A549 (cell line): ENCODE results near the gene TFG. TPM values are rescaled to one million over a fixed set of nuclear protein-coding genes. Genes with fewer than 3 reads are reported as not detected.

Experiments
- ATAC-seq, 2 experiments: fragments of 200-7000 bp in 1 of 2; fragments of >200 bp in 1 of 2; cut with Nextera tagmentation in 1 of 2; cut with Tn5 transposase in 1 of 2; 3 replicates each; pipeline versions ENCODE4 v1.8.0 to v1.9.1; 2018 to 2020; ENCODE audit warnings: mild to moderate bottlenecking in 1 of 2, moderate library complexity in 1 of 2
- CTCF ChIA-PET: fragments of 300-600 bp; sonication (Branson Sonifier 250); formaldehyde crosslinking; extraction: SDS; loops from one replicate; lab custom pipeline; 2021; ENCODE audit warnings: antibody characterized with exemption, inconsistent platforms; lab: Yijun Ruan, JAX
- POLR2A ChIA-PET: fragments of 350-600 bp; formaldehyde crosslinking; extraction: SDS; loops from one replicate; lab custom pipeline; 2021; ENCODE audit warnings: antibody characterized with exemption, inconsistent platforms; lab: Yijun Ruan, JAX
- DNase-seq, 2 experiments: peaks; one replicate each; pipeline versions ENCODE4 v3.0.0 to v3.0.0-alpha.2; 2011 to 2016; ENCODE audit warnings: low read depth in 1 of 2, low spot score in 1 of 2
- FAIRE-seq: peaks from 2 replicates; lab custom pipeline; 2011; peaks lifted over from hg19 to GRCh38; lab: Jason Lieb, UNC
- H3K27ac ChIP-seq, 2 experiments: fragments of >200 bp; sonication (Bioruptor Twin); formaldehyde crosslinking; 3 replicates each; pipeline ENCODE4 v1.5.1; 2016 to 2017
- H3K4me1 ChIP-seq: fragments of >200 bp; sonication (Bioruptor Twin); formaldehyde crosslinking; 3 replicates; pipeline ENCODE4 v1.6.1; 2016
- H3K4me2 ChIP-seq: fragments of >200 bp; sonication (Bioruptor Twin); formaldehyde crosslinking; 3 replicates; pipeline ENCODE4 v1.6.1; 2016
- H3K4me3 ChIP-seq: fragments of >200 bp; sonication (Bioruptor Twin); formaldehyde crosslinking; 3 replicates; pipeline ENCODE4 v1.5.1; 2016
- H3K9me3 ChIP-seq: fragments of >200 bp; sonication (Bioruptor Twin); formaldehyde crosslinking; 3 replicates; pipeline ENCODE4 v1.6.1; 2016
- ATOH8 ChIP-seq: fragments of 250-450 bp; sonication (Bioruptor Pico); IDR thresholded peaks from 2 replicates; pipeline ENCODE4 v1.5.0; 2020; ENCODE audit warnings: low read depth, mild to moderate bottlenecking, moderate library complexity
- BCL3 ChIP-seq: fragments of >200 bp; sonication (Bioruptor Twin); formaldehyde crosslinking; IDR thresholded peaks from 3 replicates; pipeline ENCODE4 v1.6.1; 2016
- CHD2 ChIP-seq: fragments of 150-350 bp; IDR thresholded peaks from 2 replicates; pipeline ENCODE4 v1.6.1; 2014; ENCODE audit warnings: low read length; ENCODE audit not compliant: partially characterized antibody
- CTCF ChIP-seq: fragments of >200 bp; sonication (Bioruptor Twin); formaldehyde crosslinking; IDR thresholded peaks from 3 replicates; pipeline ENCODE4 v1.5.1; 2016
- EHMT2 ChIP-seq: fragments of 200-600 bp; sonication (generic); IDR thresholded peaks from 2 replicates; pipeline ENCODE4 v1.6.1; 2016; ENCODE audit warnings: antibody characterized with exemption, low read depth, mild to moderate bottlenecking, moderate library complexity
- EP300 ChIP-seq, 2 experiments: fragments of >200 bp; sonication (Bioruptor Twin); formaldehyde crosslinking; IDR thresholded peaks; 2 replicates in 1 of 2; 3 replicates in 1 of 2; pipeline ENCODE4 v1.6.1; 2016 to 2017
- HES2 ChIP-seq: fragments of >200 bp; sonication (Bioruptor Twin); formaldehyde crosslinking; IDR thresholded peaks from 2 replicates; pipeline ENCODE4 v1.6.1; 2016
- HEYL ChIP-seq: fragments of 250-450 bp; sonication (Bioruptor Pico); IDR thresholded peaks from 2 replicates; pipeline ENCODE4 v1.8.0; 2021; ENCODE audit warnings: mild to moderate bottlenecking, moderate library complexity
- HOXA7 ChIP-seq: fragments of 250-450 bp; sonication (Bioruptor Pico); IDR thresholded peaks from 2 replicates; pipeline ENCODE4 v1.5.0; 2020; ENCODE audit warnings: mild to moderate bottlenecking, moderate library complexity
- JUN ChIP-seq, 2 experiments: fragments of >200 bp; sonication (Bioruptor Twin); formaldehyde crosslinking; IDR thresholded peaks; 2 replicates in 1 of 2; 3 replicates in 1 of 2; pipeline ENCODE4 v1.6.1; 2016 to 2017
- MAX ChIP-seq: IDR thresholded peaks from 2 replicates; pipeline ENCODE4 v1.6.1; 2012
- NFE2L2 ChIP-seq: fragments of 150-350 bp; conservative IDR thresholded peaks from 2 replicates; pipeline ENCODE4 v1.6.1; 2014; ENCODE audit warnings: low read length
- NR3C1 ChIP-seq: fragments of >200 bp; sonication (Bioruptor Twin); formaldehyde crosslinking; IDR thresholded peaks from 3 replicates; pipeline ENCODE4 v1.6.1; 2017
- PBX3 ChIP-seq: IDR thresholded peaks from 2 replicates; pipeline ENCODE4 v1.6.1; 2012
- PHF8 ChIP-seq: fragments of 200-600 bp; sonication (generic); IDR thresholded peaks from 2 replicates; pipeline ENCODE4 v1.6.1; 2016; ENCODE audit warnings: low read depth, mild to moderate bottlenecking, antibody characterized with exemption, moderate library complexity, borderline replicate concordance
- POLR2A ChIP-seq: IDR thresholded peaks from 2 replicates; pipeline ENCODE4 v1.6.1; 2012; ENCODE audit warnings: mild to moderate bottlenecking, low read length
- POLR2AphosphoS2 ChIP-seq: conservative IDR thresholded peaks from 2 replicates; pipeline ENCODE4 v1.6.1; 2012; ENCODE audit warnings: low read length, improper control_type of control experiment, inconsistent platforms
- RAD21 ChIP-seq, 2 experiments: fragments of >200 bp in 1 of 2; sonication (Bioruptor Twin) in 1 of 2; formaldehyde crosslinking in 1 of 2; IDR thresholded peaks in 1 of 2; conservative IDR thresholded peaks in 1 of 2; 2 replicates in 1 of 2; 3 replicates in 1 of 2; pipeline ENCODE4 v1.6.1; 2012 to 2018; ENCODE audit warnings: inconsistent platforms in 1 of 2
- RCOR1 ChIP-seq: fragments of 150-350 bp; IDR thresholded peaks from 2 replicates; pipeline ENCODE4 v1.6.1; 2014; ENCODE audit warnings: antibody characterized with exemption, low read length, low read depth
- RNF2 ChIP-seq: fragments of 200-600 bp; sonication (generic); IDR thresholded peaks from 2 replicates; pipeline ENCODE4 v1.6.1; 2016; ENCODE audit warnings: low read depth, mild to moderate bottlenecking, antibody characterized with exemption, moderate library complexity, borderline replicate concordance
- SREBF2 ChIP-seq: fragments of 450-650 bp; IDR thresholded peaks from 2 replicates; pipeline ENCODE4 v1.6.1; 2014; ENCODE audit warnings: mild to moderate bottlenecking, moderate library complexity
- TFCP2L1 ChIP-seq: fragments of 250-450 bp; sonication (Bioruptor Pico); IDR thresholded peaks from 2 replicates; pipeline ENCODE4 v1.5.0; 2021; ENCODE audit warnings: mild to moderate bottlenecking
- TP53 ChIP-seq: fragments of 250-450 bp; sonication (Bioruptor Pico); IDR thresholded peaks from 2 replicates; pipeline ENCODE4 v1.5.0; 2021; ENCODE audit warnings: mild to moderate bottlenecking, moderate library complexity
- ZFP36 ChIP-seq: fragments of 450-650 bp; IDR thresholded peaks from 2 replicates; pipeline ENCODE4 v1.6.1; 2014; ENCODE audit warnings: borderline replicate concordance; ENCODE audit not compliant: partially characterized antibody
- WGBS: methylation state at CpG from one replicate; pipeline ENCODE4 v1.1.6; 2017; ENCODE audit errors: missing lambda C conversion rate; 5-methylcytosine and 5-hydroxymethylcytosine counted together
- polyA plus RNA-seq, 4 experiments: library from polyadenylated mRNA; depleted of rRNA in 3 of 4; stranded (reverse); fragments of >200 nt; fragmentation: RNase III in 1 of 4; extraction: RNeasy Plus Mini Kit Qiagen cat#74134 plus additional on column Dnase treatment in 1 of 4; gene quantifications; 2 replicates in 3 of 4; 3 replicates in 1 of 4; pipeline ENCODE4 v1.2.3, GENCODE V29; 2011 to 2017

TFG gene
- polyA plus RNA-seq, 2 of the 4 experiments (the other 2 are of a cell fraction): 135 to 153 TPM

GRCh38 chr3:100698736-100699135 is 10.6 kb upstream of the TFG start (continued):
- TF ChIP-seq PHF8 (no peak), SREBF2 (no peak), ZFP36 (no peak), CHD2 (no peak), EHMT2 (no peak), HES2 (no peak), ATOH8 (CRISPR knock-in tag) (no peak), BCL3 (no peak), PBX3 (no peak), NFE2L2 (no peak)

GRCh38 chr3:100700708-100701107 is 8.6 kb upstream of the TFG start:
- Histone ChIP-seq H3K4me3 (no peak overlapping the region), H3K4me2 (no peak overlapping the region), H3K27ac (no peak overlapping the region)
- 78% methylated on average over 5 of the region's 5 CpGs for WGBS
- ATAC-seq: no peak
- no peak for TF ChIP-seq EP300 (IDR thresholded peaks at IDR 0.05)
- TF ChIP-seq RAD21 (conservative IDR thresholded peaks at IDR 0.05 in 1 of 2, IDR thresholded peaks at IDR 0.05 in 1 of 2): no peak
- no peak for TF ChIP-seq JUN (IDR thresholded peaks at IDR 0.05)
- TF ChIP-seq TFCP2L1 (CRISPR knock-in tag): no peak
- no peak for TF ChIP-seq POLR2AphosphoS2
- no peak for TF ChIP-seq RCOR1
- no peak for TF ChIP-seq MAX
- no peak for TF ChIP-seq CTCF
- TF ChIP-seq RNF2: no peak
- TF ChIP-seq NFE2L2: no peak
- TF ChIP-seq HOXA7 (CRISPR knock-in tag): no peak
- TF ChIP-seq NR3C1: no peak
- TF ChIP-seq POLR2A: no peak
- no peak for TF ChIP-seq TP53 (CRISPR knock-in tag)
- TF ChIP-seq CHD2: no peak
- TF ChIP-seq HEYL (CRISPR knock-in tag): no peak
- TF ChIP-seq, all 56 proteins: peak for 0
- DNase-seq (no peak), FAIRE-seq (no peak)
- no peaks in the 10 kb centered on the region for H3K9me3 ChIP-seq
- ChIA-PET CTCF (no interaction called here), POLR2A (no interaction called here)
- no peaks in the 10 kb centered on the region for H3K4me1 ChIP-seq
